ENCODE results near the gene NOP16.

DNA sequence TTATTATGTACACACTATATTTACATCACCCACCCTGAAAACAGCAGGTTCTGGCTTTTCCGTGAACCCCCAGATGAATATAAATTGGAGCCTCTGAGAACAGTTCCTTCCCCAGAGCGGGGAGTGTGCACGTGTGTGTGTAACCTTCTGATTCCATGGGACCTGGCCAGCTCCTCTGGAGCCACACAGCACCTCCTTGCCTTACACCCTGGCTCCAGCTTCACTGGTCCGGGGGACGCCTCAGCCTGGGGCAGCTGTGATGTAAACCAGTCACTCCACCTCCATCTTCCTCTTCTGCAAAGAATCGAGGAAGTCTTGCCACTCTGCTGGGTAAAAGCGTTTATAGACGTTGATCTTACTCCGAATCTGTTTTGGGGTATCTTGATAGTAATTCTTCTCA, 4.4 kb downstream of the NOP16 start:
- no peak for TF ChIP-seq ZNF501 (CRISPR knock-in tag; IDR thresholded peaks at IDR 0.05)
- TF ChIP-seq, protein P1, sequence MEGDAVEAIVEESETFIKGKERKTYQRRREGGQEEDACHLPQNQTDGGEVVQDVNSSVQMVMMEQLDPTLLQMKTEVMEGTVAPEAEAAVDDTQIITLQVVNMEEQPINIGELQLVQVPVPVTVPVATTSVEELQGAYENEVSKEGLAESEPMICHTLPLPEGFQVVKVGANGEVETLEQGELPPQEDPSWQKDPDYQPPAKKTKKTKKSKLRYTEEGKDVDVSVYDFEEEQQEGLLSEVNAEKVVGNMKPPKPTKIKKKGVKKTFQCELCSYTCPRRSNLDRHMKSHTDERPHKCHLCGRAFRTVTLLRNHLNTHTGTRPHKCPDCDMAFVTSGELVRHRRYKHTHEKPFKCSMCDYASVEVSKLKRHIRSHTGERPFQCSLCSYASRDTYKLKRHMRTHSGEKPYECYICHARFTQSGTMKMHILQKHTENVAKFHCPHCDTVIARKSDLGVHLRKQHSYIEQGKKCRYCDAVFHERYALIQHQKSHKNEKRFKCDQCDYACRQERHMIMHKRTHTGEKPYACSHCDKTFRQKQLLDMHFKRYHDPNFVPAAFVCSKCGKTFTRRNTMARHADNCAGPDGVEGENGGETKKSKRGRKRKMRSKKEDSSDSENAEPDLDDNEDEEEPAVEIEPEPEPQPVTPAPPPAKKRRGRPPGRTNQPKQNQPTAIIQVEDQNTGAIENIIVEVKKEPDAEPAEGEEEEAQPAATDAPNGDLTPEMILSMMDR (CRISPR knock-in tag; IDR thresholded peaks at IDR 0.05) = no peak
- TF ChIP-seq, protein P2, sequence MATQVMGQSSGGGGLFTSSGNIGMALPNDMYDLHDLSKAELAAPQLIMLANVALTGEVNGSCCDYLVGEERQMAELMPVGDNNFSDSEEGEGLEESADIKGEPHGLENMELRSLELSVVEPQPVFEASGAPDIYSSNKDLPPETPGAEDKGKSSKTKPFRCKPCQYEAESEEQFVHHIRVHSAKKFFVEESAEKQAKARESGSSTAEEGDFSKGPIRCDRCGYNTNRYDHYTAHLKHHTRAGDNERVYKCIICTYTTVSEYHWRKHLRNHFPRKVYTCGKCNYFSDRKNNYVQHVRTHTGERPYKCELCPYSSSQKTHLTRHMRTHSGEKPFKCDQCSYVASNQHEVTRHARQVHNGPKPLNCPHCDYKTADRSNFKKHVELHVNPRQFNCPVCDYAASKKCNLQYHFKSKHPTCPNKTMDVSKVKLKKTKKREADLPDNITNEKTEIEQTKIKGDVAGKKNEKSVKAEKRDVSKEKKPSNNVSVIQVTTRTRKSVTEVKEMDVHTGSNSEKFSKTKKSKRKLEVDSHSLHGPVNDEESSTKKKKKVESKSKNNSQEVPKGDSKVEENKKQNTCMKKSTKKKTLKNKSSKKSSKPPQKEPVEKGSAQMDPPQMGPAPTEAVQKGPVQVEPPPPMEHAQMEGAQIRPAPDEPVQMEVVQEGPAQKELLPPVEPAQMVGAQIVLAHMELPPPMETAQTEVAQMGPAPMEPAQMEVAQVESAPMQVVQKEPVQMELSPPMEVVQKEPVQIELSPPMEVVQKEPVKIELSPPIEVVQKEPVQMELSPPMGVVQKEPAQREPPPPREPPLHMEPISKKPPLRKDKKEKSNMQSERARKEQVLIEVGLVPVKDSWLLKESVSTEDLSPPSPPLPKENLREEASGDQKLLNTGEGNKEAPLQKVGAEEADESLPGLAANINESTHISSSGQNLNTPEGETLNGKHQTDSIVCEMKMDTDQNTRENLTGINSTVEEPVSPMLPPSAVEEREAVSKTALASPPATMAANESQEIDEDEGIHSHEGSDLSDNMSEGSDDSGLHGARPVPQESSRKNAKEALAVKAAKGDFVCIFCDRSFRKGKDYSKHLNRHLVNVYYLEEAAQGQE (IDR thresholded peaks at IDR 0.05; ENCODE audit: borderline replicate concordance in 1 of 2, low read depth in 1 of 2, low read length in 2 of 2) = no peak
- no peak for TF ChIP-seq CEBPB (IDR thresholded peaks at IDR 0.05; ENCODE audit: borderline replicate concordance, low read depth, low read length)
- no peak for TF ChIP-seq POLR2AphosphoS5 (IDR thresholded peaks at IDR 0.05; ENCODE audit: low read depth, low read length)
- no peak for TF ChIP-seq MXI1 (IDR thresholded peaks at IDR 0.05; ENCODE audit: borderline replicate concordance, low read depth, low read length)
- TF ChIP-seq, protein P3, sequence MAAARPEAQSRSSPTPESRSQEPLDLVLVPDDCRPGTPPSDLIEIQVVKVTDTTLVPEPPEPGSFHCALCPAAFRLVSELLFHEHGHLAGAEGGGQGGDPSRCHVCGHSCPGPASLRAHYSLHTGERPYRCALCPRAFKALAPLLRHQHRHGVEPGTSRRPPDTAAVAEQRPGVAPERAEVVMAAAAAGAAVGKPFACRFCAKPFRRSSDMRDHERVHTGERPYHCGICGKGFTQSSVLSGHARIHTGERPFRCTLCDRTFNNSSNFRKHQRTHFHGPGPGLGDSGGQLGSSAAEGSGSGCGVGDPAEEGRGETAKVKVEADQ (CRISPR knock-in tag; IDR thresholded peaks at IDR 0.05; ENCODE audit: borderline replicate concordance) = no peak
- no peak for TF ChIP-seq MAZ (IDR thresholded peaks at IDR 0.05; ENCODE audit: borderline replicate concordance, low read depth, low read length)
- no peak for TF ChIP-seq MAZ (CRISPR knock-in tag; IDR thresholded peaks at IDR 0.05; ENCODE audit: low read depth)
- no peak for TF ChIP-seq NFE2L1 (CRISPR knock-in tag; IDR thresholded peaks at IDR 0.05; ENCODE audit: borderline replicate concordance)
- no peak for TF ChIP-seq ZNF775 (CRISPR knock-in tag; IDR thresholded peaks at IDR 0.05; ENCODE audit: borderline replicate concordance)
- no peak for TF ChIP-seq ZNF24 (IDR thresholded peaks at IDR 0.05)
